ENCODE measurements around the gene DDHD1. TPM values are rescaled to one million over a fixed set of nuclear protein-coding genes. Genes with fewer than 3 reads are reported as not detected.
"Not testable (repeated sequence)": the region's sequence is repeated elsewhere in the genome, so short reads cannot be mapped to it uniquely, and the experiment has no call there.

DDHD1 gene
- total RNA-seq, 4 donors from 2014 or later = 5.3 to 42.1 (median 12.6) TPM

- H3K4me1 ChIP-seq = no peaks in the 10 kb centered on the region
- H3K27me3 ChIP-seq = no peaks in the 10 kb centered on the region
- peaks cover 0 to 19% (median 2%) of the 10 kb centered on the region in 4 donors for H3K9me3 ChIP-seq
- H3K27ac ChIP-seq = no peak overlapping the region
- H3K36me3 ChIP-seq = no peaks in the 10 kb centered on the region
- no peak for TF ChIP-seq POLR2A (IDR thresholded peaks at IDR 0.05)
- TF ChIP-seq, protein P1, sequence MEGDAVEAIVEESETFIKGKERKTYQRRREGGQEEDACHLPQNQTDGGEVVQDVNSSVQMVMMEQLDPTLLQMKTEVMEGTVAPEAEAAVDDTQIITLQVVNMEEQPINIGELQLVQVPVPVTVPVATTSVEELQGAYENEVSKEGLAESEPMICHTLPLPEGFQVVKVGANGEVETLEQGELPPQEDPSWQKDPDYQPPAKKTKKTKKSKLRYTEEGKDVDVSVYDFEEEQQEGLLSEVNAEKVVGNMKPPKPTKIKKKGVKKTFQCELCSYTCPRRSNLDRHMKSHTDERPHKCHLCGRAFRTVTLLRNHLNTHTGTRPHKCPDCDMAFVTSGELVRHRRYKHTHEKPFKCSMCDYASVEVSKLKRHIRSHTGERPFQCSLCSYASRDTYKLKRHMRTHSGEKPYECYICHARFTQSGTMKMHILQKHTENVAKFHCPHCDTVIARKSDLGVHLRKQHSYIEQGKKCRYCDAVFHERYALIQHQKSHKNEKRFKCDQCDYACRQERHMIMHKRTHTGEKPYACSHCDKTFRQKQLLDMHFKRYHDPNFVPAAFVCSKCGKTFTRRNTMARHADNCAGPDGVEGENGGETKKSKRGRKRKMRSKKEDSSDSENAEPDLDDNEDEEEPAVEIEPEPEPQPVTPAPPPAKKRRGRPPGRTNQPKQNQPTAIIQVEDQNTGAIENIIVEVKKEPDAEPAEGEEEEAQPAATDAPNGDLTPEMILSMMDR (IDR thresholded peaks at IDR 0.05) = no peak
- no peak overlapping the region for H3K4me3 ChIP-seq
- DNase-seq = no peak
Measured at GRCh38 chr14:53137568-53138203, 15.4 kb downstream of the DDHD1 start.

DNA sequence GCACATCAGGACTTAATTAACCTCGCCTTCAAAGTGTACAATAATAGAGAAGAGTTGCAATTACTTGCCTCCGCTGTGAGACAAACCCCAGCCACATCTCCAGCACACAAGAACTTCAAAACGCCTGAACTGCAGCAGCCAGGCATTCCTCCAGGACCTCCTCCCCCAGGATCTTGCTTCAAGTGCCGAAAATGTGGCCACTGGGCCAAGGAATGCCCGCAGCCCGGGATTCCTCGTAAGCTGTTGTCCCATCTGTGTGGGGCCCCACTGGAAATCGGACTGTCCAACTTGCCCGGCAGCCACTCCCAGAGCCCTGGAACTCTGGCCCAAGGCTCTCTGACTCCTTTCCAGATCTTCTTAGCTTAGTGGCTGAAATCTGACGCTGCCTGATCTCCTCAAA is 22.6 kb downstream of the DDHD1 start:
- H3K4me3 ChIP-seq, H3K36me3 ChIP-seq: not testable (repeated sequence)

DNA sequence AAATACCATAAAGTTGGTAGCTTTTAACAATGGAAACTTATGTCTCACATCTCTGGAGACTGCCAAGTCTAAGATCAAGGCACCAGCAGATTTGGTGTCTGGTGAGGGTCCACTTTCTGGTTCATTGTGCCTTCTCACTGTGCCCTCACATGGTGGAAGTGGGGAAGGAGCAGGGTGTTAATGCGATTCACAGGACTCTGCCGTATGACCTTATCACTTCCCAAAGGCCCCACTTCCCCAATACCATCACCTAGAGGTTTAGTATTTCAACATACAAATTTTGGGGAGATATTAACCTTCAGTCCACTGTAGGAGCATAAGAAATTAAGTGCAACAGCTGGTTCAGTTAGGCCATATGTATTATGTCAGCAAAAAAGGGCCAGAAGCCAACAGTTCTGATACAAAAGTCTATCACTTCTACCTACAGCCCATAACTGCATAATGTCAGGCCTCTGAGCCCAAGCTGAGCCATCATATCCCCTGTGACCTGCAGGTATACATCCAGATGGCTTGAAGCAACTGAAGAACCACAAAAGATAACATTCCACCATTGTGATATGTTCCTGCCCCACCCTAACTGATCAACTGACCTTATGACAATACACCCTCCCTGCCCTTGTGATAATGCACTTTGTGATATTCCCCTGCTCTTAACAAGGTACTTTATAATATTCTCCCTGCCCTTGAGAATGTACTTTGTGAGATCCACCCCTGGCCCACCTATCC is 24.7 kb downstream of the DDHD1 start:
- no peaks in the 10 kb centered on the region for H3K36me3 ChIP-seq
- H3K9me3 ChIP-seq = no peaks in the 10 kb centered on the region
- no peak overlapping the region for H3K27ac ChIP-seq
- no peak overlapping the region for H3K4me3 ChIP-seq
- no peaks in the 10 kb centered on the region for H3K27me3 ChIP-seq
- no peak for DNase-seq
- H3K4me1 ChIP-seq = no peaks in the 10 kb centered on the region
- TF ChIP-seq POLR2A (IDR thresholded peaks at IDR 0.05) = no peak
- TF ChIP-seq, protein P1 (IDR thresholded peaks at IDR 0.05) = no peak

More for the DNA sequence above, 22.6 kb downstream of the DDHD1 start:
- H3K4me1 ChIP-seq, H3K27me3 ChIP-seq, H3K9me3 ChIP-seq, DNase-seq, H3K27ac ChIP-seq: not testable (repeated sequence)

GRCh38 chr14:53127832-53128231 is 25.3 kb downstream of the DDHD1 start:
- H3K4me3 ChIP-seq = no peak overlapping the region
- DNase-seq = no peak
- TF ChIP-seq, protein P1 (IDR thresholded peaks at IDR 0.05) = no peak
- no peak for TF ChIP-seq POLR2A (IDR thresholded peaks at IDR 0.05)
- no peaks in the 10 kb centered on the region for H3K9me3 ChIP-seq
- no peaks in the 10 kb centered on the region for H3K4me1 ChIP-seq
- no peaks in the 10 kb centered on the region for H3K27me3 ChIP-seq
- no peak overlapping the region for H3K27ac ChIP-seq
- H3K36me3 ChIP-seq = no peaks in the 10 kb centered on the region

DNA sequence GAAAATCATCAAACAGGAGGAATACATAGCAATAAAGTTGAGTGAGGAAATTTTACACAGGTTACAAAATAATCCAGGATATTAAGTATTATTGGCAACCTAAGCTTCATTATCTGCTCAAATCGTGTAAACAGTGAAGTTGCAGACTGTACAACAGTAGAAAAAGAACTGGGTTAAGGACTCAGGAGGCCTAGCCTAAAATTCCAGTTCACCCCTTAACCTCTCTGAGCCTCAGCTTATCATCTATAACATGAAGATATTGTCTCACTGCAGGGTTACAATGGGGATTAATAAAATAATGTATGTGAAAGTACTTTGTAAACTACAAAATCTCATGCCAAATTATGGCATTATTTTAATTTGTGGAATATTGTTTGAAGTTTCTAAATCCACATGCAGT is 26.0 kb downstream of the DDHD1 start:
- DNase-seq = no peak
- Histone ChIP-seq H3K4me3 (no peak overlapping the region), H3K36me3 (no peaks in the 10 kb centered on the region), H3K27ac (no peak overlapping the region), H3K4me1 (no peaks in the 10 kb centered on the region), H3K27me3 (no peaks in the 10 kb centered on the region), H3K9me3 (no peaks in the 10 kb centered on the region)
- no peak for TF ChIP-seq POLR2A (IDR thresholded peaks at IDR 0.05)
- TF ChIP-seq, protein P1 (IDR thresholded peaks at IDR 0.05) = no peak

- Histone ChIP-seq H3K4me3 (no peak overlapping the region), H3K27ac (peak overlapping the region in 1 of 4 donors; percentile 15), H3K27me3 (no peaks in the 10 kb centered on the region), H3K36me3 (no peaks in the 10 kb centered on the region), H3K4me1 (no peaks in the 10 kb centered on the region), H3K9me3 (no peaks in the 10 kb centered on the region)
- DNase-seq = no peak
- TF ChIP-seq POLR2A (IDR thresholded peaks at IDR 0.05) = no peak
- TF ChIP-seq, protein P1 (IDR thresholded peaks at IDR 0.05) = no peak
Measured at GRCh38 chr14:53126731-53127130, 26.4 kb downstream of the DDHD1 start.

Measured in Peyer's patch (tissue), 4 donors.